A549 (cell line): ENCODE results near the gene C1orf115. TPM values are rescaled to one million over a fixed set of nuclear protein-coding genes. Genes with fewer than 3 reads are reported as not detected.
"Not testable (repeated sequence)": the region's sequence is repeated elsewhere in the genome, so short reads cannot be mapped to it uniquely, and the experiment has no call there.

ENCODE experiments used
- ATAC-seq, 2 experiments: fragments of 200-7000 bp in 1 of 2; fragments of >200 bp in 1 of 2; cut with Nextera tagmentation in 1 of 2; cut with Tn5 transposase in 1 of 2; 3 replicates each; pipeline versions ENCODE4 v1.8.0 to v1.9.1; 2018 to 2020; ENCODE audit warnings: mild to moderate bottlenecking in 1 of 2, moderate library complexity in 1 of 2
- CTCF ChIA-PET: fragments of 300-600 bp; sonication (Branson Sonifier 250); formaldehyde crosslinking; extraction: SDS; loops from one replicate; lab custom pipeline; 2021; ENCODE audit warnings: antibody characterized with exemption, inconsistent platforms; lab: Yijun Ruan, JAX
- POLR2A ChIA-PET: fragments of 350-600 bp; formaldehyde crosslinking; extraction: SDS; loops from one replicate; lab custom pipeline; 2021; ENCODE audit warnings: antibody characterized with exemption, inconsistent platforms; lab: Yijun Ruan, JAX
- DNase-seq, 2 experiments: peaks; one replicate each; pipeline versions ENCODE4 v3.0.0 to v3.0.0-alpha.2; 2011 to 2016; ENCODE audit warnings: low read depth in 1 of 2, low spot score in 1 of 2
- FAIRE-seq: peaks from 2 replicates; lab custom pipeline; 2011; peaks lifted over from hg19 to GRCh38; lab: Jason Lieb, UNC
- H3K27ac ChIP-seq, 2 experiments: fragments of >200 bp; sonication (Bioruptor Twin); formaldehyde crosslinking; 3 replicates each; pipeline ENCODE4 v1.5.1; 2016 to 2017
- H3K4me1 ChIP-seq: fragments of >200 bp; sonication (Bioruptor Twin); formaldehyde crosslinking; 3 replicates; pipeline ENCODE4 v1.6.1; 2016
- H3K4me2 ChIP-seq: fragments of >200 bp; sonication (Bioruptor Twin); formaldehyde crosslinking; 3 replicates; pipeline ENCODE4 v1.6.1; 2016
- H3K4me3 ChIP-seq: fragments of >200 bp; sonication (Bioruptor Twin); formaldehyde crosslinking; 3 replicates; pipeline ENCODE4 v1.5.1; 2016
- H3K9me3 ChIP-seq: fragments of >200 bp; sonication (Bioruptor Twin); formaldehyde crosslinking; 3 replicates; pipeline ENCODE4 v1.6.1; 2016
- BCL3 ChIP-seq: fragments of >200 bp; sonication (Bioruptor Twin); formaldehyde crosslinking; IDR thresholded peaks from 3 replicates; pipeline ENCODE4 v1.6.1; 2016
- CBX2 ChIP-seq: fragments of 200-600 bp; sonication (generic); IDR thresholded peaks from 2 replicates; pipeline ENCODE4 v1.6.1; 2016; ENCODE audit warnings: low read depth, mild to moderate bottlenecking, borderline replicate concordance
- CEBPB ChIP-seq, 2 experiments: fragments of >200 bp in 1 of 2; sonication (Bioruptor Twin) in 1 of 2; formaldehyde crosslinking in 1 of 2; IDR thresholded peaks; 2 replicates each; pipeline ENCODE4 v1.6.1; 2012 to 2016
- CHD2 ChIP-seq: fragments of 150-350 bp; IDR thresholded peaks from 2 replicates; pipeline ENCODE4 v1.6.1; 2014; ENCODE audit warnings: low read length; ENCODE audit not compliant: partially characterized antibody
- CHD4 ChIP-seq: fragments of 200-600 bp; sonication (generic); IDR thresholded peaks from 2 replicates; pipeline ENCODE4 v1.6.1; 2016; ENCODE audit warnings: antibody characterized with exemption, mild to moderate bottlenecking, borderline replicate concordance
- E2F6 ChIP-seq: IDR thresholded peaks from 2 replicates; pipeline ENCODE4 v1.6.1; 2012; ENCODE audit warnings: low read depth, borderline replicate concordance
- EHF ChIP-seq: fragments of 250-450 bp; sonication (Bioruptor Pico); IDR thresholded peaks from 2 replicates; pipeline ENCODE4 v1.5.0; 2020; ENCODE audit warnings: mild to moderate bottlenecking
- ESRRA ChIP-seq: fragments of 150-350 bp; IDR thresholded peaks from 2 replicates; pipeline ENCODE4 v1.6.1; 2014; ENCODE audit warnings: mild to moderate bottlenecking, low read length, borderline replicate concordance
- FOSL2 ChIP-seq, 2 experiments: fragments of 450-650 bp in 1 of 2; fragments of >200 bp in 1 of 2; sonication (Bioruptor Twin) in 1 of 2; formaldehyde crosslinking; IDR thresholded peaks; 2 replicates each; pipeline versions ENCODE4 v1.5.0 to v1.6.1; 2016 to 2020; ENCODE audit warnings: mild to moderate bottlenecking in 1 of 2, moderate library complexity in 1 of 2
- FOXS1 ChIP-seq: fragments of 250-450 bp; sonication (Bioruptor Pico); IDR thresholded peaks from 2 replicates; pipeline ENCODE4 v1.5.0; 2020; ENCODE audit warnings: mild to moderate bottlenecking, moderate library complexity
- HMGXB4 ChIP-seq: fragments of 250-450 bp; sonication (Bioruptor Pico); IDR thresholded peaks from 2 replicates; pipeline ENCODE4 v1.5.0; 2021; ENCODE audit warnings: mild to moderate bottlenecking, moderate library complexity, borderline replicate concordance
- HOXB5 ChIP-seq: fragments of 250-450 bp; sonication (Bioruptor Pico); IDR thresholded peaks from 2 replicates; pipeline ENCODE4 v1.5.0; 2020; ENCODE audit warnings: mild to moderate bottlenecking, moderate library complexity
- JUN ChIP-seq, 2 experiments: fragments of >200 bp; sonication (Bioruptor Twin); formaldehyde crosslinking; IDR thresholded peaks; 2 replicates in 1 of 2; 3 replicates in 1 of 2; pipeline ENCODE4 v1.6.1; 2016 to 2017
- JUNB ChIP-seq: fragments of >200 bp; sonication (Bioruptor Twin); formaldehyde crosslinking; IDR thresholded peaks from 2 replicates; pipeline ENCODE4 v1.6.1; 2016
- KDM1A ChIP-seq: fragments of 200-600 bp; sonication (generic); IDR thresholded peaks from 2 replicates; pipeline ENCODE4 v1.6.1; 2016; ENCODE audit warnings: low read depth, mild to moderate bottlenecking
- KDM5A ChIP-seq: fragments of 200-600 bp; sonication (generic); IDR thresholded peaks from 2 replicates; pipeline ENCODE4 v1.6.1; 2016; ENCODE audit warnings: antibody characterized with exemption, mild to moderate bottlenecking
- MAFK ChIP-seq: fragments of 450-650 bp; IDR thresholded peaks from 2 replicates; pipeline ENCODE4 v1.6.1; 2014; ENCODE audit not compliant: partially characterized antibody
- MAX ChIP-seq: IDR thresholded peaks from 2 replicates; pipeline ENCODE4 v1.6.1; 2012
- NFE2L2 ChIP-seq: fragments of 150-350 bp; conservative IDR thresholded peaks from 2 replicates; pipeline ENCODE4 v1.6.1; 2014; ENCODE audit warnings: low read length
- PHF8 ChIP-seq: fragments of 200-600 bp; sonication (generic); IDR thresholded peaks from 2 replicates; pipeline ENCODE4 v1.6.1; 2016; ENCODE audit warnings: low read depth, mild to moderate bottlenecking, antibody characterized with exemption, moderate library complexity, borderline replicate concordance
- RAD21 ChIP-seq, 2 experiments: fragments of >200 bp in 1 of 2; sonication (Bioruptor Twin) in 1 of 2; formaldehyde crosslinking in 1 of 2; IDR thresholded peaks in 1 of 2; conservative IDR thresholded peaks in 1 of 2; 2 replicates in 1 of 2; 3 replicates in 1 of 2; pipeline ENCODE4 v1.6.1; 2012 to 2018; ENCODE audit warnings: inconsistent platforms in 1 of 2
- RFX5 ChIP-seq: fragments of 450-650 bp; IDR thresholded peaks from 2 replicates; pipeline ENCODE4 v1.7.1; 2014; ENCODE audit warnings: antibody characterized with exemption, mild to moderate bottlenecking, moderate library complexity
- RNF2 ChIP-seq: fragments of 200-600 bp; sonication (generic); IDR thresholded peaks from 2 replicates; pipeline ENCODE4 v1.6.1; 2016; ENCODE audit warnings: low read depth, mild to moderate bottlenecking, antibody characterized with exemption, moderate library complexity, borderline replicate concordance
- SMC3 ChIP-seq: fragments of >200 bp; sonication (Bioruptor Twin); formaldehyde crosslinking; IDR thresholded peaks from 3 replicates; pipeline ENCODE4 v1.6.1; 2018; ENCODE audit warnings: inconsistent platforms
- TFCP2L1 ChIP-seq: fragments of 250-450 bp; sonication (Bioruptor Pico); IDR thresholded peaks from 2 replicates; pipeline ENCODE4 v1.5.0; 2021; ENCODE audit warnings: mild to moderate bottlenecking
- TP53 ChIP-seq: fragments of 250-450 bp; sonication (Bioruptor Pico); IDR thresholded peaks from 2 replicates; pipeline ENCODE4 v1.5.0; 2021; ENCODE audit warnings: mild to moderate bottlenecking, moderate library complexity
- ZC3H11A ChIP-seq: fragments of 450-650 bp; IDR thresholded peaks from 2 replicates; pipeline ENCODE4 v1.6.1; 2014; ENCODE audit warnings: antibody characterized with exemption, mild to moderate bottlenecking
- ZNF302 ChIP-seq: fragments of 250-450 bp; sonication (Bioruptor Pico); IDR thresholded peaks from 2 replicates; pipeline ENCODE4 v1.9.0; 2021; ENCODE audit warnings: inconsistent platforms, mild to moderate bottlenecking, moderate library complexity
- WGBS: methylation state at CpG from one replicate; pipeline ENCODE4 v1.1.6; 2017; ENCODE audit errors: missing lambda C conversion rate; 5-methylcytosine and 5-hydroxymethylcytosine counted together
- polyA plus RNA-seq, 4 experiments: library from polyadenylated mRNA; depleted of rRNA in 3 of 4; stranded (reverse); fragments of >200 nt; fragmentation: RNase III in 1 of 4; extraction: RNeasy Plus Mini Kit Qiagen cat#74134 plus additional on column Dnase treatment in 1 of 4; gene quantifications; 2 replicates in 3 of 4; 3 replicates in 1 of 4; pipeline ENCODE4 v1.2.3, GENCODE V29; 2011 to 2017

C1orf115 gene
- polyA plus RNA-seq, 2 of the 4 experiments (the other 2 are of a cell fraction): 6.4 to 7.5 TPM

DNA sequence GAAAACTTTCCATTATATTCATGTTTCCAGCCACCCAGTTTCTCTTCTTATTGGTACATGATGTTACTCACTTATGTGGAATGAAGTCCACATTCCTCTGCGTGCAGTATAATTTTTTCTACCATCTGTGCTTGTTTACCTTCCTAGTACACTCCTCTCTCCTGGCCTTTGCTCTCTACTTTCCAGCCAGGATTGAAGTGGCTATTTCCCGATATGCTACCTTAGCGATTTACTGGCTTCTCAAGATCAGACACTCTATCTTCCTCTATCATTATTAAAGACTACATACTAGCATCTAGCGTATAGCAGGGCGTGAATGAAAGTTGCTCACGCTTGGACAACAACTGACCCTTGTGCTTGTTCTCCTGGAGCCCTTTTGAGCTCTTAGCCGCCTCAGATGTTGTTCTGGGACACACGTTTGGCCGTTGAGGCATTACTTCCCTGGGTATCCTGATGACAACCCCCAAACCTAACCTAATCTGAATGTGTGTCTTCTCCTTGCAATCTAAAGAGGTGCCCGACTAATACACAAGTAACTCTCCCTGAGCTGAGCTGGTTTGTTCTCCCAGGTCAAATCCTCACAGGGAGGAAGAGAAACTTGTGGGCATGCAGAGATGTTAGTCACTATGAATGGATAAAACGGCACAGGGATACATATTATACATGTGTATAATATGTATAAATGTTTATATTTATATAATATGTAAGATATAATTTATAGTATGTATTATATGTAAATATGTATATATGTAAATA, 44.6 kb downstream of the C1orf115 start:
- no peak for TF ChIP-seq PHF8
- no peak for TF ChIP-seq JUNB
- TF ChIP-seq HOXB5 (CRISPR knock-in tag): no peak
- TF ChIP-seq KDM5A: no peak
- TF ChIP-seq CHD2: no peak
- no peak for TF ChIP-seq E2F6
- TF ChIP-seq MAFK: peak; percentile 14
- TF ChIP-seq FOSL2 (IDR thresholded peaks at IDR 0.05): peak; percentile 27; the same call in 1 of the 2 replicates
- peak; percentile 60 for TF ChIP-seq FOSL2 (CRISPR knock-in tag; IDR thresholded peaks at IDR 0.05)
- no peak for TF ChIP-seq MAX
- no peak for TF ChIP-seq RNF2
- TF ChIP-seq TP53 (CRISPR knock-in tag): no peak
- TF ChIP-seq KDM1A: no peak
- TF ChIP-seq SMC3: no peak
- no peak; the same call in 1 of the 2 replicates for TF ChIP-seq FOXS1 (CRISPR knock-in tag)
- no peak for TF ChIP-seq RAD21 (conservative IDR thresholded peaks at IDR 0.05 in 1 of 2, IDR thresholded peaks at IDR 0.05 in 1 of 2)
- TF ChIP-seq CBX2: no peak
- peak; percentile 52 to 74 for DNase-seq
- ATAC-seq: peak; percentile 93 to 95
- peak overlapping the region; percentile 83 for H3K4me2 ChIP-seq
- ChIA-PET CTCF (interaction anchor here (0.8 to 3.3 kb wide), 9 partner anchors 13 to 454 kb away, joined by 3 to 41 read pairs (median 8); partner anchors contain the start of genes MTARC1 and MTARC2), POLR2A (interaction anchor here (2.9 kb wide), 1 partner anchor 14 kb away, joined by 35 read pairs; the partner anchor contains the start of gene MTARC2)
- H3K9me3 ChIP-seq: no peaks in the 10 kb centered on the region
- peaks cover 25% of the 10 kb centered on the region for H3K4me1 ChIP-seq
- peak overlapping the region; percentile 81 to 86 for H3K27ac ChIP-seq
- peak overlapping the region; percentile 22; the same call in 2 of the 3 replicates for H3K4me3 ChIP-seq
- 8% methylated on average over 11 of the region's 11 CpGs for WGBS
- FAIRE-seq: peak; percentile 7

DNA sequence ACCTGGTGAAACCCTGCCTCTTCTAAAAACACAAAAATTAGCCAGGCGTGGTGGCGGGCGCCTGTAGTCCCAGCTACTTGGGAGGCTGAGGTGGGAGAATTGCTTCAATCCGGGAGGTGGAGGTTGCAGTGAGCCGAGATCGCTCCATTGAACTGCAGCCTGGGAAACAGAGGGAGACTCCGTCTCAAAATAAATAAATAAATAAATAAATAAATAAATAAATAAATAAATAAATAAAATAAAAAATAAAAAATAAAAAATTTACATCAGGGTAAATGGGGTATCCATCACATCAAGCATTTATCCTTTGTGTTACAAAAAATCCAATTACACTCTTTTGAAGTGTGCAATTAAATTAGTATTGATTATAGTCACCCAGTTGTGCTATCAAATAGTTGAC, 46.1 kb downstream of the C1orf115 start:
- POLR2A ChIA-PET, H3K4me2 ChIP-seq, H3K4me3 ChIP-seq, ATAC-seq, DNase-seq, FAIRE-seq, H3K27ac ChIP-seq, H3K9me3 ChIP-seq: not testable (repeated sequence)
- 97% methylated on average over 7 of the region's 7 CpGs for WGBS
- peaks cover 25% of the 10 kb centered on the region for H3K4me1 ChIP-seq
- CTCF ChIA-PET: interaction anchor here (0.6 kb wide), 1 partner anchor 859 kb away, joined by 3 read pairs; no protein-coding TSS in a partner anchor
- peak; percentile 22; the same call in 1 of the 2 replicates for TF ChIP-seq ZC3H11A

- TF ChIP-seq TFCP2L1 (no peak), EHF (no peak), HMGXB4 (CRISPR knock-in tag) (no peak), NFE2L2 (no peak), ZNF302 (no peak), SMC3 (no peak), MAX (no peak), ESRRA (no peak), CEBPB (IDR thresholded peaks at IDR 0.05) (no peak), KDM5A (no peak), CHD4 (no peak), HOXB5 (CRISPR knock-in tag) (no peak), BCL3 (no peak), RFX5 (no peak), JUN (IDR thresholded peaks at IDR 0.05) (no peak)
- TF ChIP-seq, all 56 proteins: peak for 0
- Histone ChIP-seq H3K4me2 (no peak overlapping the region), H3K4me1 (no peaks in the 10 kb centered on the region), H3K27ac (no peak overlapping the region), H3K9me3 (no peaks in the 10 kb centered on the region), H3K4me3 (no peak overlapping the region)
- ATAC-seq (no peak), DNase-seq (no peak), FAIRE-seq (no peak)
- CTCF ChIA-PET: interaction anchor here (1.0 to 3.2 kb wide), 4 partner anchors 8 to 36 kb away, joined by 4 to 12 read pairs (median 6); no protein-coding TSS in a partner anchor
- 17% methylated on average over 2 of the region's 2 CpGs for WGBS
- POLR2A ChIA-PET: no interaction called here
Observed at GRCh38 chr1:220741349-220741748, 51.2 kb downstream of the C1orf115 start.
